Stimulated activated CD4-positive, alpha-beta T cell treated with anti-CD3 and anti-CD28 coated beads, Interleukin-2, amount 100 ng/mL, for 48 hours (primary cell): ENCODE measurements around the gene DLG2.

Experiments
- DNase-seq, 2 donors: peaks; one replicate each; pipeline ENCODE4 v3.0.0-alpha.2; 2020

The DLG2 gene

DNA sequence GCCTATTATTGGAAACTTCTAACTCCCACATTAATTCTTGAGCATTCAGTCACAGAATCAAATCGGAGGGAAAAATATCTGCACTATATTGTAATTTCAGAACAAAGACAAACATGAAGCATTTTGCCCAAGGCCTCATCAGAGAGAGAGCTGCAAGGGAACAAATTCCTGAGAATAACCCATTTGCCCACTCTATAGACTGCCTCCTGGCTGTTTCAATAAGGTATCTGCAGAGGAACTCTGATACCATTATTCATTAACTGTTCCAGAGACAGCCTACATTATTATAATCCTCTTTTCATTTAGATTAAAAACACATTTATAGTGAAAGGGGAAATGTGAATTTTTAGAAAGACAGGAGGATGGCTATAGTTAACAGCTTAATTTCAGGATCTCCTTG, 663.9 kb downstream of the DLG2 start:
- DNase-seq = no peak

DNA sequence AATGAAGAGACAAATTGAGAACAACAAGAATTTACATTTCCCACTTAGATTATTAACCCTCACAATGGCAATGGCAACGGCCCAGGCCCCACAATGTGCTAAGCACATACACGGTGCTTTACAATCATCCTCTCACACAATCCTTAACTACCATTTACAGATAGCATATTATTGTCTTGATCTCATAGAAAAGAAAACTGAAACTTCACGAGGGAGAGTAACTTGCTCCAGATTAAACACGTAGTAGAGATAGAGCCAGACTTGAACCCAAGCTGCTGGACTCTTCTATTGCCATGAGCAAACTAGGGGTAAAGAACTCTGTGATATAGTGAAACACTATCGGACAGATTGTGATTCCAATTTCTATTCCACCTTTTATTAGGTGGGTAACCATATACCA, 665.1 kb downstream of the DLG2 start:
- no peak for DNase-seq

DNA sequence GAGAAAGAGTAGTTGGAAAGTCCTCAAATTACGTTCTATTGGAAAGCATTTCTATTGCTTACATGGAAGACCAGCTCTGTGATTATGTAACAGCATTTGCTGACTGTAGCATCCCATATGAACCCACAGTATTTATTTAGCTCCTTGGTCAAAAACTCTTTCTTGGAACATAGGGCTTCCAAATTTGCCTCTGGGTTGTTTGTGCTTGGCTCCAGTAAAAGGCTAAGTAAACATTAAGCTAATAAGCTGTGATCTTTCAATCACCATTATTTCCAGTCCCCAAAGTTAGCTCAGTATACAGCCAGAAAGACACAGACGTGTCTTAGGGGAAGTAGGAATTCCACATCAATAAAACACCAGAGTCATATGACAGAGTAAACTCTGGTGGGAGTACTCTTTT, 668.8 kb downstream of the DLG2 start:
- DNase-seq = no peak

DNA sequence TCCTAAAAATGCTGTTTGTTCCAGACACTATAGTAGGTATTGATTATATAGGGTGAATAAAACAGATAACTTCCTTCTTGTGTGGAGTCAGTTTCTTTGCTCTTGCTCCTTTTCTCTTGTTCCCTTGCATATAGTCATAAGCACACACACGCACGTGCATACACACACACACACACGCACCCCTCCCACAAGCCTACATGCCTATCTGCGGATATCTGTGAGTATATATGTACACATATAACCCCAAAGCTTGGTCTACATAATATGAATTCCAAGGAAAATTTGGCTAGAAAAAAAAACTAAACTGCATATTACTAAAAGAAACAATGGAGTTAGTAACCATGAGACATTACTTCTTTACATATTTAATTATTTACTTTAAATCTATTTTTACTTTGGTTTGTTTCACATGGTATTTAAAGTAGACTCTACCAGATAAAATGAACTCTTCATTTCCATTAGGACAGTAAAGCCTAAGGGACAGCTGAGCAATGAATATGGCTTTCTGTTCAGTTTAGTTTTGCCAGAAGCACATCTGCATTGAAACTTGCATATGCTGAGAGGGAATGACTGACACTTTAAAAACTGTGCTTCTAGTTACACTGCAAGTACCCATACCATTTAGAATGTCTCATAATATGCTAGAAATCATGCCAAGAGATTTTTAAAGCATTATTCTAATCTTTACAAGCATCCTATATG, 676.4 kb downstream of the DLG2 start:
- DNase-seq = no peak

DNA sequence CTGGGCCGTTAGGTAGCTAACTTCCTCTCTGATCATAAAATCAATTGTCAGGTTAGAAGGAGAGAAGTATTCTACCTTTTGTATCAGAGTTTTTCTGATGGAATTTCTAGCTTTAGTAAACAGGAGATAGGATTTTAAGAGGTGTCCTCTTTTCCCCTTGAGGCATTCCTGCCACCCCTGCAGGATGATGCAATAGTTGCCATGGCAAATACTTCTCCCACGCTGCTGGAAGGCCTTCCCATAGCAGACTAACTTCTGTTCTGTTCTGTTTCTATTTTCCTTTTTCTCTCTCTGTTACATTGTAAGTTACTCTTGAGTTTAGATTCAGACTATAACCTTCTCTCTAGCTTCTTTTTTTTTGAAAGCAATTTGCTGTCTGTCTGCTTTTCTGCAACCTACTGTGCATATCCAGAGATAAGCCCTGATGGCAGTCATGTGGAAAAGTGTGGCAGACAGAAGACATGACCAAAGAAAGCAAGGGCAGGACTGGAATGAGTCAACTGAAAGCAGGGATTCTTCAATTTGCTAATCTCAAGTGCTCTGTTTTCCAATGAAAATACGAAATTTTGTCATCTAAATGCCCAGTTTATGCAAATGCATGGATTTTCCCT, 679.1 kb downstream of the DLG2 start:
- DNase-seq = no peak

DNA sequence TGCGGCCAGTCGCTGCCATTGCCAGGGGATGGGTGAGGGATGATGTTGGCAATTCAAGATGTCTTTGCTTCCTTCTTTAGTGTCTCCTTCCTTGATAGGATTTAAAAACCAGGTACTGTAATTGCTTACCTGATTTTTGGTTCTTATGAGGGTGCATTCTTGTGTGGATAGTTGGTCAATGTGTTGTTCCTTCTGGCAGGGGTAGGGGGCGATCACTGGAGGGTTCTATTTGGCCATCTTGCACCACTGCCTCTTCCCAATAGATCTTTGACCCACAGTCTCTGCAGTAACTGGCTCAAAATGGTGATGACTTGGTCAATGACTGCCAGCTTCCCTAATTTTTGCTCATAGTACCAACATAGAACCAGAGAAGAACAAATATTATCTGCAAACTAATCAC, 680.1 kb downstream of the DLG2 start:
- DNase-seq = no peak

DNA sequence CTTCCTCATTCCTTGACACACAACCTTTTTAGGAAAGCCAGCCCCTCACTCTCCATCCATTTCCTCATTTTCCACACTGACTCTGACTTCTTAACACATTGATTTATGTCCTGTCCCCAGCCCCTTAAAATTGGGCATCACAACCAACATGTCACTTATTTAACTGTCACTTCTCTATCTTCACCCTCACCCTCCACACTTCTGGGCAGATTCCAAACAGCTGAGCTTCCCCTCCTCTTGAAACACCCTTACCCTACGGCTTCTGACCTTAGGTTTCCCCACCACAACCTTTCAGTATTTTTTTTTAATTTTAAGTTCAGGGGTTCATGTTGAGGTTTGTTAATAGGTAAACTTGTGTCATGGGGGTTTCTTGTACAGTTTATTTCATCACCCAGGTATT, 696.3 kb downstream of the DLG2 start:
- no peak for DNase-seq

DNA sequence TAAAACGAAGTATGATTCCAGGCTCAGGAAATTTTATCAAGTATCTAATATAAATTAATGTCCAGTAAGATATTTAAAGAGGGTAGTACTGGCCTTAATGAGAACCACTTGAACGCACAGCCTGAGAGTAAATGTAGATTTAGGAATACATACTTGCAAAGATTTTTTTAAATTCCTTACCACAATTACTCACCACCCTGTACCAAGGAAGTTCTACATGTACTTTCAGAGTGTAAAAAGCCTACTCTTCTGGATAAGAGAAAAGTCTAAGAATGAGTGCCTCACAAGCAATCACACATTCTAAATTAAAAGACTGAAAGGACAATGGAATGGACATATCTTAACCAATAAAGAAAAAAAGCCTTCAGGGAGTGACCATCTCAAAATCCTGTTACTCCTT, 697.4 kb downstream of the DLG2 start:
- DNase-seq = no peak

DNA sequence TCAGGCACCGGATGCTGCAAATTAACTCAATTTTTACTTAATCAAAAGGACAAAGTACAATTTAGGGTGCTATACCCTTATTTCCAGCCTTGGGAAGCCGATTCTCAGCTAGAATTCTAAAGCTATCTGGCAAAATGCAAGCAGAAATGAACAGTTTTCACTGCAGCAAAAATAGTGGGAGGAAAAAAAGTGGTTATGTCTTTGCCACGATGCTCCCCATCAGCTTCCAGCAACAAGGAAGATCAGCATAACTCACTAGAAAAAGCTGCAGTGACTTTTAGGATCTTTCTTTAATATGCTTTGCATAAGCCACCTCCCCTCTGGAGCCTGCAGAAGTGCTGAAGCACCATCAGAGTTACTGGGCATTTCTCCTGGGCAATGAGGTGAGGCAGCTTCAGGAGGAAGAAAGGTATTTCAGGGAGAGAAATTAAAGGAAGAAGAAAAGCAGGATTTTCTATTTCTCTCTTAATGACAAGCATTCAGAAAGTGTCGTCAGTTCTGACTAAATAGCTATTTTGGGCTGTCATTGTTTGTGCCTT, 702.9 kb downstream of the DLG2 start:
- no peak for DNase-seq

DNA sequence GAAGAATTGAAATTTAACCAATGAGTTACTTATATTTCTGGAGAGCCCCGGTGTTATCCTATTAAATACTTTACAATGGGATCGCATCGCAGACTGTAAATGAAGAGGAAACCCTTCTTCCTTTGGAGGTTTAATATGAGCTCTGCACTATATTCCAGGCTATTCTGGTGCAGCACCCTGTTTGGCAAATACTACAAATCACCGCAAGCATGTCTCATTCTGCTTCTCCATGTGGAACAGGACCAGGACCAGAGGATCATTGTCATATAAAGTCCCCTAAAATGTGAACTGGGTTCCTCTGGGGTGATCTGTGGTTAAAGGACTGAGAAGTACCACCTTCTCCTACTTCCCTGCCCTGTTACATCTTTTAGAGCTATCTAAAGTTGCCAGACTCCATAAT, 703.7 kb downstream of the DLG2 start:
- DNase-seq = no peak

DNA sequence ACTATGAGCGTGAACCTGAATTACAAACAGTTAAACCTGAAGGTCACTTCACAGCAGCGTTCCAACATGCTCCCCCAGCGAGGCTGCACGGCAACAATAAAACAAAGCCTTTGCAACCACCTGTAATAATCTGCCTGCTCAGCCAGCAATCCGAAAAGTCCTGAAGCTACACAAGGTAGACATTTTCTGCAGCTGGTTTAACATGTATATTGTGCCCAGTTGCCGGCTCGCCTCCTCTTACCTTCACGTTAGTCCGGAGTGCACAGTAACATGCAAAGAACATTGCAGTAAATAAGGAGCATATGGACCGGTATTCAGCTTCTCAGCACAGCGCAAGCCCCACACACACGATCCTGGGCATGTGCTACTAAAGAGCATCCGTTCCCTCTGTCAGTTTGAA, 704.3 kb downstream of the DLG2 start:
- no peak for DNase-seq

DNA sequence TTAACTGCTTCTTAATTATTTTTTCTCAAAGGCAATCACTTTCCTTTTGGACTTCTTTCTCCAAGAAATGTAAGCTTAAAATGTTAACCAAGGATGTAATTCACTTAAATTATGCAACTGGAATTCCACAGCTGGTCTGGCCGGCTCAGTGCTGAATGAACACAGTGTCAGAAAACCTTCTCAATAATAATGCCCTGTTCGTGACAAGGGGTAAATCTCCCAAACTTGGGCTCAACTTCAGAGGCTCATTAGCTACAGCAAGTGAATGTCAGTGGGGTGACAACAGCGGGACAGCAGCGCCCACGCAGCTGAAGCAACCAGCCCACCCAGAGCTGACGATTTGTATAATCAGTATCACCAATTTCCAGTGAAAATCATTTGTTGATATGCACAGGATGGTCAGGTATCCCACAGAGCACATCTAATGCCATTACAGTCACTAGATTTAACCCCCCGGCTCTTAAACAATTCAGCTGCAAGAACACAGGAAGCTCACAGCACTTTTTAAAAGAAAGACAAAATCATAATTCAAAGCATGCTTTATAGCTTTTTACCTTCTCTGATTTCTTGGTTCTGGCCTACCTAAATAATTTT, 704.8 kb downstream of the DLG2 start:
- no peak for DNase-seq

DNA sequence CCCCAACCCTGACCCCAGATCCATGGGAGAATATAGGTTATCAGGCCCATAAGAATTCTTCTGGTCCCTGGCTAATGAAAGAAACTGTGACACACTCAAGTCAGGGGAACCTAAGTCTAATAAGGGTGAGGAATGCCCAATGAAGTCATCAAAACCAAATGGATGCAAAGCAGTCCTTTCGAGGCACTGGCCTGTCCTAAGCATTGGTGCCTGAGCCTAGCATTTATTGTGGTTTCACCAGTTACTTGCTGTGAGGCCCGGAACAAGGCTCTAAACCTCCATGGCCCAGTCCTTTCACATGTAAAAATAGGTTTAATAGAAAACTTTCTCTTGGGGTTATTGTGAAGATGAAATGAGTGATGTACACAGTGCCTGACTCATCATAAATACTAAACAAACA, 712.6 kb downstream of the DLG2 start:
- DNase-seq = no peak

DNA sequence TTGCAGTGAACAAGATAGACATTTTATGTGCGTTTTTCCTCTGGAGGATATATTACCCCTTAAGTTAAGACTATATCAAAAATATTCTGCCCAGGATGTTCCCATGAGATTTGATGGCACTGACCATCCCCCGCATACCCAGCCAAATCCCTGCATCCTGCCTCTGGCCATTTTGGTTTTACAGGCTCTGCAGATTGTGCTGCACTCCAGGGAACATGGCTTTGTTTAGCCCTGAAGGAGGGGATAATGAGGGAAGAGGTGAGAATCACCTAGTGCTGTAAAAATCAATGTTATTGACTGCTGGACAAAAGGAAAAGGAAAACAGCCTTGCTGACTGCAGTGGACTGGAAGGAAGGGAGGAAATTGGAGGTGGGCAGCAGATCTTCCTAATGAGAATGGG, 717.4 kb downstream of the DLG2 start:
- no peak for DNase-seq

DNA sequence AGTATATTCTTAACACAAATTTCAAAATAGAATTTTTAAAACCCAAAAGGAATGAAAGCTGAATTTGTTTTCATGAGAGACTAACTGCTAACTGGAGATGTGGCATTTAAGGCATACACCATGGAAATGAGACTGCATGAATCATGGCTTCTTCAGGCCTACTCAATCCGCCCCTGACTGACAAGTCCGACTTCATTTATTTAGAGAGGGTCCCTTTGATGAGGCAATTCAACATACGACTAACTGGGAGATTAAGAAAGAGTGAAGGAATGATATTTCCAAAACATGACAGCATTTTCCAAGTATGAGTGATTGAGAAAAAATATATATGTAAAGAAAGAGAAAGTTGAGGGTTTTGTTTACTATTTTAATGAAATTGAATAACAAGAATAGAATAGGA, 720.1 kb downstream of the DLG2 start:
- no peak for DNase-seq

DNA sequence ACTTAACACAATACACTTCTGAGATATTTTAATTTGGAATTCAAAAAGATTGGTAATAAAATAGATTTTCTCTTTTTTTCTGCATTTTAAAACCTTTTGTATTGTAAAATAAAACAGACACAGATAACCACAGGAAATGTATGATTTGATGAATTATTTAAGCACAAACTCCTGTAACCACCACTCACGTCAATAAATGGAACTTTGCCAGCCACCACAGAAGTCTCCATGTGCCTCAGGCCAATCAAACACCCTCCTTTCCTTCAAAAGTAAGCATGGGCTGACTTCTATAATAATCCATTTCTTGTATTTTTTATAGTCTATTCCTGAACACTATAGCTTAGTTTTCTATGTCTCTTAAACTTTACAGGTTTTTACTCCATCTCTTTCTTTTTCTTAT, 721.7 kb downstream of the DLG2 start:
- no peak for DNase-seq

DNA sequence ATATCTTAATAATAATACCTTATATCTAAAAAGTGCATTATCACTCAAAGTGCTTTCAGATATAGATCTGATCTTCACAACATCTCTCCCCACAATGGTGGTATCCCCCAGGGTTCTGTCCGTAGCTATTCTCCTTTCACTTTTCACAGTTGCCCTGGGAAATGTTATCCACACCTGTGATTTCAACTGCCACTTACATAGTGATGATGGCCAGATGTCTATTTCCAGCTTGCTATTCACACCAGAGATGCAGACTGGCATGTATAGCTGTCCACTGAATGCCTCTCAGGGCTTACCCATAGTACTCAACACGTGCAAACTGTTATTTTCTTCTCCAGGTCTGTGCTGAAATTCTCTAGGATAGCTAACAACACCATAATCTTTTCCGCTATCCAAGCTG, 724.7 kb downstream of the DLG2 start:
- no peak for DNase-seq

DNA sequence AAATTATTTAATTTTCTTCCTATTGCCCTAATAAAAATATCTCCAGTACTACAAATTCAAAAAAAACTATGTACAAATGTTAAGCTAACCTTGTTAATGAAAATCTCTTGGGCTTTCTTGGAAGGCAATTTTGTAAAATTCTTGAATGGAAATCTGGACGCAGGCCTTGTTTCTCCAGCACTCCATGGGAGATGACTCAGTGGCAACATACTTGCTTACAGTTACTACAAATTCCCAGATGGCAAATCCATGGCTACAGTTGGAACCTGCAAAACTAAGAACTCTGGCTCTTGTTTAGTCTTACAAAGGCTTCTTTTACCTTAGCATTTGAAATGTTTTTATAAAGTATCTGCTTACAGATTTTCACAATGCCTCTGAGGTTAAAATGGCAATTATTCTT, 725.2 kb downstream of the DLG2 start:
- no peak for DNase-seq

DNA sequence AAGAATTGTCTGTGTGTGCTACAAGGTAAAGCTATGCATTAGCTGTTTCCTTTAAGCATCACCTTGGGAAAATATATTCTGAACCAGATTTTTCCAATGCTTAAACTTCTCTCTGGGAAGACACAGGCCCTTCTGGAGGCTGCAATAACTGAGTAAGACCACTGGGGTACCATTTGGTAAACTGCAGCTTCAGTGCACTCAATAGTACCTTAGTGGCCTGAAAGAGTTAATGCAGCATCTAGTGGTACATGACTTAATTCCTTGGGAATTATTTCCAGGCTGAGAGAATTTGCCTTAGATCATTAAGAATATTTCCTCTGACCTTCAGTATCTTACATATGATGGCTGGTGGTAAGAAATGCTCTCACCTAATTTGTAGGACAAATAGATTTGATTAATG, 727.4 kb downstream of the DLG2 start:
- DNase-seq = no peak

DNA sequence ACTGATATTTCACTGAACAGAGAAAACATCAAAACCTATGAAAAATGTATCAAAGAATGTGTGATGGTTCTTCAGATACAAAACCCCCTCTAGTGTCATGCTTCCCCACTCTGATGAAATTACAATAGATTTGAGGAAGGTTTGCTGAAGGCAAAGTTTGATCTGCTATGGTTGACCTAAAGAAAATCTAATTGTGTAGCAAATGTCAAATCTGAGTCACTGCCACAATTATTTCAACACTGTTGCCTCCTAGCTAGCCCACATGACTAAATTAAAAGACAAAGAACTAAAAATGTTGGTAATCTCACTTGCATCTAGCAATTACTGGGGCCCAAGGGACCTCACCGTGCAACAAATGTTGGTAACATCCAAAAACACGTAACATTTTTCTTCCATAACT, 728.0 kb downstream of the DLG2 start:
- no peak for DNase-seq

DNA sequence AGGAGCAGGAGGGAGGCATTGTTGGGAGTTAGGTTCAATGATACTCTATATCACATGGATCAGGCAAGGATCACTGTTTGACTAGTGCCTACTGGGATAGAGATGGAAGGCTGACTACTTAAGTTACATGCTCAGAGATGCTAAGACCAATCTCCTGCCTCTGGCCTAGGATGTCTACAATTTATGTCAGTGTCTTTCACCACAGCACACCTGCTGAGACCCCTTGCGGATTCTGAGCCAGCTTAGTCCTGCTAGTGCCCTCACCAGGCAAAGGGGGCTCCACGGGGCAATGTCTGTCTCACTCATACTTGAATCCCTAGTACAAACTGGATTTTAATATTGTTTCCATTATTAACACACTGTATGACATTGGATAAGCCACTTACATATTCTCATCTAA, 732.5 kb downstream of the DLG2 start:
- no peak for DNase-seq

DNA sequence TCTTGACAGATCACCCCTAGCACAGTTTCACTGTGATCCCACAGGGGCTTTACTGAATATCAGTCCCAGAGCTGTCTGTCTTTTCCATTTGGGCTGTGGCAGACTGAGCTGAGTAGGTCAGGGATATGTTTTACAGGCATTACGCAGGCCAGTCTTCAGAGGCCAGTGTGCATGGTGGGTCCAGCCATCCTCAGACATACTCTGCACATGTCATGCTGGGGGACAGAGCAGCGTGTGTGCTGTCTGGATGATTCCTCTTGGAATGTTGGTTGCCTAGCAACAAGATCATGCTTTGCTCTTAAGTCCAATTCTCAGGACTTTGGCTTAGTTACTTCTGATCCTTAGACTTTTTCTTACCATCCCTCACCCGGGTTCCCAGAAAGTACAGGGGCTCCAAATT, 736.5 kb downstream of the DLG2 start:
- no peak for DNase-seq

DNA sequence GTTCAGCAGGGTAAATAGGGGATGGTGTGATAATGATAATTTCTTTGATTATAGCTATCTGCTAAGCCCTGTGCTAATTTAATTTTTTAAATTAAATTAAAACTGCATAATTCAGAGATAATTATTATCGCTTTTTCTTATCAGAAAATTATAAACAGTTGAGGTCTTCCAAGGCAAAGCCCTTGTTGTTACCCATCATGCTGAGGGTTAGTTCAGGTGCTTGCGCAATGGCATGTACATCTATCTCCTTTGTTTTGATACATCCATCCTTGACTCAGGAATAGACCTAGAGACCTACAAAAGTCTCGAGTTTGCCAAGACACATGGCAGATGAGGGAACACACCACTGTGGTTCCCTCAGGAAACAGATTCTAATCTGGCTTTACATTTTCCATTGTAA, 737.6 kb downstream of the DLG2 start:
- DNase-seq = no peak

DNA sequence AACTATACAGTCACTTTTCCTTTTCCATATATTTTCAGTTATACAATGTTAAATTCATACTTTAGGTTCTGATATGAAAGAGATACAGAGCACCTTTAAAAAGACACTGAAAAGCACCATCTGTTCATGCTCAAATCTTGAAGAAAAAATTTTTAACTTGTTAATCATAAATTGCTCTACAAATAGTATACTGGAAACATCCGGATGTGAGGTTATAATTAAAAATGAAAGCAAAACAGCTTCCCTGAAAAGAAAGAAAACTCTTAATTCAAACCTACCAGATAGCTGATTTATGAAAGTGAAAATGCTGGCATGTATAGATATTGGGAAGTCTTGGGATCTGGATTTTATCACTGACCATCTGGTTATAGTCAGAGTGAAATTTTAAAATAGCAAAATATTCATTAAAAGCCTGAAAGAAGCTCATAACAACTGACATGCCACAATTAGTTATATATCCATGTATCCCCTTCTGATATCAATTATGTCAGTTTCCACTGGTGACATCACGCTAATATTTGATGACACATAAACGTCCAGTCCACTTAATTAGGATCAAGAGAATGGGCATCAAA, 740.0 kb downstream of the DLG2 start:
- DNase-seq = no peak
